IPS DF 6.9 (cell line): ENCODE measurements around the gene SNAPIN.

Experiments used
- DNase-seq: peaks from one replicate; pipeline ENCODE4 v3.0.0-alpha.2; 2013; ENCODE audit warnings: low read depth, low spot score
- H3K27ac ChIP-seq: one replicate; pipeline ENCODE4 v1.5.1; 2013; ENCODE audit warnings: low read length, control low read depth
- H3K27me3 ChIP-seq: 2 replicates; pipeline ENCODE4 v1.6.1; 2013; ENCODE audit warnings: mild to moderate bottlenecking, low read length; ENCODE audit not compliant: control insufficient read depth, insufficient read depth
- H3K36me3 ChIP-seq: 2 replicates; pipeline ENCODE4 v1.6.1; 2013; ENCODE audit warnings: low read length; ENCODE audit not compliant: control insufficient read depth, insufficient read depth
- H3K4me1 ChIP-seq: 2 replicates; pipeline ENCODE4 v1.6.1; 2013; ENCODE audit warnings: low read length; ENCODE audit not compliant: control insufficient read depth, insufficient read depth
- H3K4me3 ChIP-seq: 2 replicates; pipeline ENCODE4 v1.5.1; 2013; ENCODE audit warnings: mild to moderate bottlenecking, low read length
- H3K9me3 ChIP-seq: 2 replicates; pipeline ENCODE4 v1.6.1; 2013; ENCODE audit warnings: low read length, inconsistent platforms; ENCODE audit not compliant: control insufficient read depth, insufficient read depth
- WGBS: extraction: QIAGEN DNeasy Blood & Tissue Kit; methylation state at CpG from one replicate; pipeline ENCODE4 v1.1.7; 2013; ENCODE audit warnings: mixed read lengths, missing lambda C conversion rate; ENCODE audit not compliant: insufficient read length, insufficient coverage; 5-methylcytosine and 5-hydroxymethylcytosine counted together

The SNAPIN gene

GRCh38 chr1:153677718-153678518 is 19.4 kb downstream of the SNAPIN start:
- Histone ChIP-seq H3K9me3 (no peaks in the 10 kb centered on the region), H3K36me3 (no peaks in the 10 kb centered on the region), H3K27ac (no peak overlapping the region), H3K27me3 (no peaks in the 10 kb centered on the region; the same call in 1 of the 2 replicates), H3K4me3 (peak overlapping the region; percentile 34; the same call in 1 of the 2 replicates), H3K4me1 (no peaks in the 10 kb centered on the region)
- no peak for DNase-seq
- no CpG with 5 or more reads among the region's 29 CpGs for WGBS

GRCh38 chr1:153678519-153679336 is 20.2 kb downstream of the SNAPIN start, which contains the start of gene NPR1:
TSS of gene NPR1 (plus strand) at chr1:153678688. CDS start at chr1:153679109, 421 bp downstream.
- Histone ChIP-seq H3K4me3 (peak within 1 kb of the TSS; percentile 34), H3K9me3 (no peaks in the 10 kb centered on the region), H3K27ac (no peak within 1 kb of the TSS), H3K36me3 (no peaks in the 10 kb centered on the region), H3K27me3 (no peaks in the 10 kb centered on the region; the same call in 1 of the 2 replicates), H3K4me1 (no peaks in the 10 kb centered on the region)
- no CpG with 5 or more reads among the region's 78 CpGs for WGBS
- DNase-seq = no peak

GRCh38 chr1:153679337-153680119 is 21.0 kb downstream of the SNAPIN start:
- no peaks in the 10 kb centered on the region for H3K9me3 ChIP-seq
- H3K4me1 ChIP-seq = no peaks in the 10 kb centered on the region
- DNase-seq = no peak
- H3K27ac ChIP-seq = no peak overlapping the region
- H3K4me3 ChIP-seq = peak overlapping the region; percentile 34
- H3K27me3 ChIP-seq = no peaks in the 10 kb centered on the region; the same call in 1 of the 2 replicates
- no CpG with 5 or more reads among the region's 73 CpGs for WGBS
- H3K36me3 ChIP-seq = no peaks in the 10 kb centered on the region

GRCh38 chr1:153680120-153680403 is 21.6 kb downstream of the SNAPIN start:
- Histone ChIP-seq H3K36me3 (no peaks in the 10 kb centered on the region), H3K4me3 (peak overlapping the region; percentile 34; the same call in 1 of the 2 replicates), H3K27me3 (no peaks in the 10 kb centered on the region; the same call in 1 of the 2 replicates), H3K4me1 (no peaks in the 10 kb centered on the region), H3K9me3 (no peaks in the 10 kb centered on the region), H3K27ac (no peak overlapping the region)
- no peak for DNase-seq
- WGBS = no CpG with 5 or more reads among the region's 10 CpGs

GRCh38 chr1:153682730-153683129 is 24.2 kb downstream of the SNAPIN start:
- WGBS = no CpG with 5 or more reads among the region's 7 CpGs
- no peaks in the 10 kb centered on the region for H3K4me1 ChIP-seq
- no peaks in the 10 kb centered on the region for H3K9me3 ChIP-seq
- no peak overlapping the region for H3K4me3 ChIP-seq
- no peaks in the 10 kb centered on the region; the same call in 1 of the 2 replicates for H3K27me3 ChIP-seq
- no peak overlapping the region for H3K27ac ChIP-seq
- DNase-seq = no peak
- no peaks in the 10 kb centered on the region for H3K36me3 ChIP-seq

- no peaks in the 10 kb centered on the region for H3K36me3 ChIP-seq
- no peak overlapping the region for H3K4me3 ChIP-seq
- no peaks in the 10 kb centered on the region for H3K4me1 ChIP-seq
- WGBS = no CpG with 5 or more reads among the region's 5 CpGs
- no peaks in the 10 kb centered on the region; the same call in 1 of the 2 replicates for H3K27me3 ChIP-seq
- no peaks in the 10 kb centered on the region for H3K9me3 ChIP-seq
- no peak for DNase-seq
- no peak overlapping the region for H3K27ac ChIP-seq
Measured at GRCh38 chr1:153683854-153684253, 25.4 kb downstream of the SNAPIN start.

- H3K4me1 ChIP-seq = no peaks in the 10 kb centered on the region
- no peak overlapping the region for H3K4me3 ChIP-seq
- H3K27ac ChIP-seq = no peak overlapping the region
- no CpG with 5 or more reads among the region's 12 CpGs for WGBS
- no peaks in the 10 kb centered on the region for H3K9me3 ChIP-seq
- H3K36me3 ChIP-seq = 0 out of 2 replicates have a peak, but pooled peaks cover 3% of the 10 kb centered on the region
- DNase-seq = no peak
- H3K27me3 ChIP-seq = no peaks in the 10 kb centered on the region
Measured at GRCh38 chr1:153684892-153685291, 26.4 kb downstream of the SNAPIN start.

- Histone ChIP-seq H3K27ac (no peak overlapping the region), H3K9me3 (no peaks in the 10 kb centered on the region), H3K36me3 (0 out of 2 replicates have a peak, but pooled peaks cover 3% of the 10 kb centered on the region), H3K4me3 (no peak overlapping the region), H3K4me1 (no peaks in the 10 kb centered on the region), H3K27me3 (no peaks in the 10 kb centered on the region)
- DNase-seq = no peak
- WGBS = no CpG with 5 or more reads among the region's 11 CpGs
Measured at GRCh38 chr1:153685544-153686340, 27.2 kb downstream of the SNAPIN start.

GRCh38 chr1:153687346-153688125 is 29.0 kb downstream of the SNAPIN start:
- 0 out of 2 replicates have a peak, but pooled peaks cover 3% of the 10 kb centered on the region for H3K36me3 ChIP-seq
- no peak overlapping the region for H3K4me3 ChIP-seq
- H3K27ac ChIP-seq = no peak overlapping the region
- H3K27me3 ChIP-seq = no peaks in the 10 kb centered on the region
- no peaks in the 10 kb centered on the region for H3K9me3 ChIP-seq
- no CpG with 5 or more reads among the region's 16 CpGs for WGBS
- no peaks in the 10 kb centered on the region for H3K4me1 ChIP-seq
- DNase-seq = no peak
